Measurements from ENCODE around the gene RHOV.

Gene RHOV

DNA sequence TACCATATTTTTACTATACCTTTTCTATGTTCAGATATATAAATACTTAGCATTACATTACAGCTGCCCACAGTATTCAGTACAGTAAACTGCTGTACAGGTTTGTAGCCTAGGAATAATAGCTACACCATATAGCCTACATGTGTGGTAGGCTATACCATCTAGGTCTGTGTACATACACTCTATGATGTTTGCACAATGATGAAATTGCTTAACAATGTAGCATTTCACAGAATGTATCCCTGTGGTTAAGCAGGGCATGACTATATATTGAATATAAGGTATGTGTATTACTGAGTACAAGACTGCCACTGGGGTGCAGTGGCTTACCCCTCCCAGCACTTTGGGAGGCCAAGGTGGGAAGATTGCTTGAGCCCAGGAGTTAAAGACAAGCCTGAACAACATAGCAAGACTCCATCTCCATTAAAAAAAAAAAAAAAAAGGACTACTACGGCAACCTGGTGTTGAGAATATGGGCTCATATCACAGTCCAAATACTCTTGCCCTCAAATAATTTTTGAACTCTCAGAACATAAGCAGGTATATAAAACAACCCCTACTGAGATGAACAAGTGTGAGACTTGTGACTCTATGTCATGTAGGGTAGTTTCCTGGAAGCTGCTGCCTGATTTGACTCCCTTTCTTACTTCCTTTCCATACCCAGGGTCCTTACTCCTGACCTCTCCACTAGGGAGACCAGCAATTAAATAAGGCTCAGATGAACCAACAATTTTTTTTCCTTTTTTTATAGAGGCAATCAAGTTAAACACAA is 50.3 kb downstream of the RHOV start:
- no peak for DNase-seq (ENCODE audit: low read depth, low spot score)
- peak overlapping the region; percentile 56 for H3K27ac ChIP-seq

All from epithelial cell of prostate (primary cell).